Gastroesophageal sphincter (tissue), 4 donors: ENCODE data around the gene RBM18. TPM values are rescaled to one million over a fixed set of nuclear protein-coding genes. Genes with fewer than 3 reads are reported as not detected.

Experiments used
- ATAC-seq: fragments of 150-250 bp; one replicate; pipeline ENCODE4 v1.9.1; 2016; ENCODE audit warnings: mild to moderate bottlenecking, moderate library complexity
- H3K27ac ChIP-seq, 4 donors: fragments of 200-600 bp; sonication (generic) in 3 of 4; 1 replicate in 3 of 4; 2 replicates in 1 of 4; pipeline ENCODE4 v1.5.1; 2016 to 2019
- H3K27me3 ChIP-seq: fragments of 200-600 bp; sonication (generic); one replicate; pipeline ENCODE4 v1.5.1; 2019
- H3K36me3 ChIP-seq, 2 donors: fragments of 200-600 bp; sonication (generic); one replicate each; pipeline ENCODE4 v1.5.1; 2019; ENCODE audit warnings: control low read depth in 1 of 2
- H3K4me1 ChIP-seq, 3 donors: fragments of 200-600 bp; sonication (generic); 1 replicate in 2 of 3; 2 replicates in 1 of 3; pipeline ENCODE4 v1.5.1; 2016 to 2019; ENCODE audit warnings: control low read depth in 2 of 3
- H3K4me3 ChIP-seq, 2 donors: fragments of 200-600 bp; sonication (generic); one replicate each; pipeline ENCODE4 v1.5.1; 2019; ENCODE audit warnings: mild to moderate bottlenecking in 1 of 2, moderate library complexity in 1 of 2
- H3K9me3 ChIP-seq, 3 donors: fragments of 200-600 bp; sonication (generic); one replicate each; pipeline ENCODE4 v1.5.1; 2017 to 2019; ENCODE audit warnings: control low read depth in 2 of 3
- CTCF ChIP-seq, 4 experiments: fragments of 200-600 bp in 2 of 4; fragments of 450-650 bp in 2 of 4; sonication (generic) in 1 of 4; IDR thresholded peaks; one replicate each; pipeline ENCODE4 v1.5.1; 2017 to 2019; ENCODE audit warnings: antibody characterized with exemption in 4 of 4, mild to moderate bottlenecking in 2 of 4, moderate library complexity in 2 of 4
- EP300 ChIP-seq: sonication (generic); formaldehyde crosslinking; IDR thresholded peaks from one replicate; pipeline ENCODE4 v1.6.1; 2017; ENCODE audit warnings: antibody characterized with exemption, mild to moderate bottlenecking
- POLR2A ChIP-seq, 2 donors: fragments of 450-650 bp; IDR thresholded peaks; one replicate each; pipeline ENCODE4 v1.6.1; 2017; ENCODE audit warnings: antibody characterized with exemption in 2 of 2, mild to moderate bottlenecking in 2 of 2, moderate library complexity in 1 of 2
- POLR2AphosphoS5 ChIP-seq: sonication (generic); formaldehyde crosslinking; IDR thresholded peaks from one replicate; pipeline ENCODE4 v1.6.1; 2017; ENCODE audit warnings: antibody characterized with exemption
- WGBS, 2 donors: methylation state at CpG; one replicate each; pipeline ENCODE4 v1.1.5; 2018; ENCODE audit warnings: low coverage in 1 of 2; 5-methylcytosine and 5-hydroxymethylcytosine counted together
- total RNA-seq, 4 donors: library from RNA; depleted of rRNA; stranded (reverse); fragments of >200 nt; gene quantifications; one replicate each; pipeline ENCODE4 v1.1.0, GENCODE V29; 2016

The RBM18 gene
- total RNA-seq, 4 donors from 2014 or later = 11.0 to 21.5 (median 18.1) TPM

- ATAC-seq = no peak
- Histone ChIP-seq H3K36me3 (no peaks in the 10 kb centered on the region), H3K9me3 (no peaks in the 10 kb centered on the region), H3K4me3 (no peak overlapping the region), H3K27ac (no peak overlapping the region), H3K27me3 (peaks cover 9% of the 10 kb centered on the region), H3K4me1 (no peaks in the 10 kb centered on the region)
- 82 to 100% methylated on average over 3 to 7 of the region's 7 CpGs for WGBS, 2 donors
- no peak for TF ChIP-seq CTCF (IDR thresholded peaks at IDR 0.05)
- TF ChIP-seq POLR2A (IDR thresholded peaks at IDR 0.05) = no peak
- no peak for TF ChIP-seq EP300
- TF ChIP-seq POLR2AphosphoS5 = no peak
Observed at GRCh38 chr9:122200960-122201595, 63.6 kb downstream of the RBM18 start.

- Histone ChIP-seq H3K4me3 (no peak overlapping the region), H3K4me1 (no peaks in the 10 kb centered on the region), H3K9me3 (no peaks in the 10 kb centered on the region), H3K27ac (no peak overlapping the region), H3K27me3 (peaks cover 9% of the 10 kb centered on the region), H3K36me3 (no peaks in the 10 kb centered on the region)
- WGBS, 2 donors = 83% methylated on average over 1 of the region's 4 CpGs; no CpG with 5 or more reads in 1 of the 2 donors
- no peak for TF ChIP-seq EP300
- TF ChIP-seq POLR2AphosphoS5 = no peak
- no peak for TF ChIP-seq POLR2A (IDR thresholded peaks at IDR 0.05)
- TF ChIP-seq CTCF (IDR thresholded peaks at IDR 0.05) = no peak
- no peak for ATAC-seq
Observed at GRCh38 chr9:122197882-122198281, 66.8 kb downstream of the RBM18 start.

GRCh38 chr9:122197426-122197825 is 67.2 kb downstream of the RBM18 start:
- peaks cover 9% of the 10 kb centered on the region for H3K27me3 ChIP-seq
- no peak for TF ChIP-seq POLR2A (IDR thresholded peaks at IDR 0.05)
- no peak for TF ChIP-seq POLR2AphosphoS5
- no peak for TF ChIP-seq CTCF (IDR thresholded peaks at IDR 0.05)
- H3K9me3 ChIP-seq = no peaks in the 10 kb centered on the region
- H3K36me3 ChIP-seq = no peaks in the 10 kb centered on the region
- no peak for ATAC-seq
- no peak overlapping the region for H3K27ac ChIP-seq
- H3K4me3 ChIP-seq = no peak overlapping the region
- no peaks in the 10 kb centered on the region for H3K4me1 ChIP-seq
- WGBS, 2 donors = 65 to 76% methylated on average over 5 to 6 of the region's 7 CpGs

GRCh38 chr9:122195875-122196274 is 68.8 kb downstream of the RBM18 start:
- no peaks in the 10 kb centered on the region for H3K36me3 ChIP-seq
- no peak for ATAC-seq
- no peaks in the 10 kb centered on the region for H3K4me1 ChIP-seq
- H3K27ac ChIP-seq = no peak overlapping the region
- 96% methylated on average over 3 of the region's 4 CpGs; no CpG with 5 or more reads in 1 of the 2 donors for WGBS, 2 donors
- H3K9me3 ChIP-seq = no peaks in the 10 kb centered on the region
- H3K4me3 ChIP-seq = no peak overlapping the region
- TF ChIP-seq EP300 (no peak), POLR2A (IDR thresholded peaks at IDR 0.05) (no peak), POLR2AphosphoS5 (no peak), CTCF (IDR thresholded peaks at IDR 0.05) (no peak)
- peaks cover 9% of the 10 kb centered on the region for H3K27me3 ChIP-seq

GRCh38 chr9:122193651-122194050 is 71.0 kb downstream of the RBM18 start:
- ATAC-seq = no peak
- WGBS, 2 donors = 63 to 81% methylated on average over 3 to 6 of the region's 6 CpGs
- Histone ChIP-seq H3K27me3 (peaks cover 9% of the 10 kb centered on the region), H3K4me3 (no peak overlapping the region), H3K4me1 (no peaks in the 10 kb centered on the region), H3K36me3 (no peaks in the 10 kb centered on the region), H3K9me3 (no peaks in the 10 kb centered on the region), H3K27ac (no peak overlapping the region)
- TF ChIP-seq POLR2AphosphoS5 (no peak), CTCF (IDR thresholded peaks at IDR 0.05) (no peak), EP300 (no peak), POLR2A (IDR thresholded peaks at IDR 0.05) (no peak)
